Trophoblast cell (in vitro differentiated cells and primary cell): ENCODE measurements around the gene FGR.

ENCODE experiments used
- DNase-seq, 2 donors: peaks; one replicate each; pipeline ENCODE4 v3.0.0-alpha.2; 2016
- H2AFZ ChIP-seq: 2 replicates; pipeline ENCODE4 v1.6.1; 2013; ENCODE audit warnings: low read length, moderate library complexity, mild to moderate bottlenecking; ENCODE audit not compliant: insufficient read depth, poor library complexity
- H2AK5ac ChIP-seq: 2 replicates; pipeline ENCODE4 v1.6.1; 2013; ENCODE audit warnings: mild to moderate bottlenecking, low read length
- H2BK120ac ChIP-seq: 2 replicates; pipeline ENCODE4 v1.6.1; 2013; ENCODE audit warnings: low read length, mild to moderate bottlenecking, moderate library complexity; ENCODE audit not compliant: insufficient read depth, poor library complexity
- H2BK12ac ChIP-seq: 2 replicates; pipeline ENCODE4 v1.6.1; 2013; ENCODE audit warnings: mild to moderate bottlenecking, low read length, moderate library complexity
- H2BK5ac ChIP-seq: 2 replicates; pipeline ENCODE4 v1.6.1; 2013; ENCODE audit warnings: low read length, low read depth, moderate library complexity, mild to moderate bottlenecking; ENCODE audit not compliant: poor library complexity
- H3K14ac ChIP-seq: 2 replicates; pipeline ENCODE4 v1.6.1; 2013; ENCODE audit warnings: mild to moderate bottlenecking, low read length
- H3K18ac ChIP-seq: 2 replicates; pipeline ENCODE4 v1.6.1; 2013; ENCODE audit warnings: mild to moderate bottlenecking, low read length
- H3K23ac ChIP-seq: 2 replicates; pipeline ENCODE4 v1.6.1; 2013; ENCODE audit warnings: low read length
- H3K27ac ChIP-seq: 2 replicates; pipeline ENCODE4 v1.5.1; 2013; ENCODE audit warnings: low read depth, mild to moderate bottlenecking, inconsistent platforms, low read length, moderate library complexity
- H3K27me3 ChIP-seq: 2 replicates; pipeline ENCODE4 v1.6.1; 2013; ENCODE audit warnings: inconsistent platforms, mild to moderate bottlenecking, low read length, moderate library complexity; ENCODE audit not compliant: insufficient read depth
- H3K36me3 ChIP-seq, 2 experiments: 1 replicate in 1 of 2; 2 replicates in 1 of 2; pipeline ENCODE4 v1.6.1; 2013; ENCODE audit warnings: low read length in 2 of 2, mild to moderate bottlenecking in 2 of 2, moderate library complexity in 1 of 2; ENCODE audit not compliant: insufficient read depth in 2 of 2, control insufficient read depth in 1 of 2
- H3K4ac ChIP-seq: 2 replicates; pipeline ENCODE4 v1.6.1; 2013; ENCODE audit warnings: low read depth, mild to moderate bottlenecking, low read length, moderate library complexity
- H3K4me1 ChIP-seq, 2 experiments: 1 replicate in 1 of 2; 2 replicates in 1 of 2; pipeline ENCODE4 v1.6.1; 2013; ENCODE audit warnings: low read length in 2 of 2, mild to moderate bottlenecking in 2 of 2, moderate library complexity in 1 of 2; ENCODE audit not compliant: insufficient read depth in 2 of 2, control insufficient read depth in 1 of 2
- H3K4me2 ChIP-seq: 2 replicates; pipeline ENCODE4 v1.6.1; 2013; ENCODE audit warnings: inconsistent platforms, mild to moderate bottlenecking, low read length, moderate library complexity
- H3K4me3 ChIP-seq: 2 replicates; pipeline ENCODE4 v1.5.1; 2013; ENCODE audit warnings: mild to moderate bottlenecking, low read depth, low read length, inconsistent platforms
- H3K79me1 ChIP-seq: one replicate; pipeline ENCODE4 v1.6.1; 2013; ENCODE audit warnings: low read length
- H3K79me2 ChIP-seq: 2 replicates; pipeline ENCODE4 v1.6.1; 2013; ENCODE audit warnings: low read length, mild to moderate bottlenecking; ENCODE audit not compliant: control insufficient read depth, insufficient read depth, poor library complexity
- H3K9ac ChIP-seq: 2 replicates; pipeline ENCODE4 v1.6.1; 2013; ENCODE audit warnings: mild to moderate bottlenecking, low read length
- H3K9me3 ChIP-seq: 2 replicates; pipeline ENCODE4 v1.6.1; 2013; ENCODE audit warnings: low read depth, mild to moderate bottlenecking, control low read depth, inconsistent platforms, low read length; ENCODE audit not compliant: insufficient read depth
- H4K12ac ChIP-seq: 2 replicates; pipeline ENCODE4 v1.6.1; 2013; ENCODE audit warnings: low read depth, mild to moderate bottlenecking, low read length, moderate library complexity
- H4K8ac ChIP-seq: 2 replicates; pipeline ENCODE4 v1.6.1; 2013; ENCODE audit warnings: low read depth, mild to moderate bottlenecking, low read length, moderate library complexity
- H4K91ac ChIP-seq: one replicate; pipeline ENCODE4 v1.6.1; 2013; ENCODE audit warnings: low read depth, mild to moderate bottlenecking, low read length, moderate library complexity
- WGBS: extraction: QIAGEN DNeasy Blood & Tissue Kit; methylation state at CpG from one replicate; pipeline ENCODE4 v1.1.7; 2013; ENCODE audit warnings: missing lambda C conversion rate; ENCODE audit not compliant: insufficient read length, insufficient coverage; ENCODE audit errors: extremely low coverage; 5-methylcytosine and 5-hydroxymethylcytosine counted together

FGR gene

DNA sequence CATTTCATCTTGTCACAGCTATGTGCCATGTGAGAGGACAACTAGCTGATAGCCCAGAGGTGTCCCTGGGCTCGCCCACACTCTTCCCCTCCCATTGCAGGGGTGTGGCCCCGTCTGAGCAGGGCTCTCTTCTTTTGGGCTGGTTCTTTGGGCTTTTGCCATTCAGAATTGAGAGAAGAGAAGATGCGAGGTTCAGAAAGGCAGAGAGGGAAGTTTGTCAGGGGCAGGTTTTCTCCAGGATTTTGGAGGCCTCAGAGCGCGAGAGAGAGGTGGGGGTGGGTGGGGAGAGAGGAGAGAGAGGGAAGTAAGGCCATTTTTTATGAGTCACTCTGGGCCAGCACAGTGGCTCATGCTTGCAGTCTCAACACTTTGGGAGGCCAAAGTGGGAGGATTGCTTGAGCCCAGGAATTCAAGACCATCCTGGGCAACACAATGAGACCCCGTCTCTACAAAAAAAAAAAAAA, 31.8 kb upstream of the FGR start:
- no peak overlapping the region for H2BK5ac ChIP-seq
- H4K91ac ChIP-seq = no peak overlapping the region
- peaks cover 3 to 9% of the 10 kb centered on the region in 2 experiments for H3K4me1 ChIP-seq
- no peak overlapping the region for H3K4me3 ChIP-seq
- no peak overlapping the region for H4K12ac ChIP-seq
- no peak overlapping the region for H2BK120ac ChIP-seq
- no peaks in the 10 kb centered on the region for H3K79me2 ChIP-seq
- H3K14ac ChIP-seq = no peak overlapping the region
- no peak overlapping the region for H2BK12ac ChIP-seq
- no CpG with 5 or more reads among the region's 6 CpGs for WGBS
- H3K27me3 ChIP-seq = no peaks in the 10 kb centered on the region
- H3K79me1 ChIP-seq = peaks cover 4% of the 10 kb centered on the region
- H3K4ac ChIP-seq = no peak overlapping the region
- H4K8ac ChIP-seq = no peak overlapping the region
- no peak overlapping the region for H3K27ac ChIP-seq
- no peak overlapping the region for H3K9ac ChIP-seq
- DNase-seq = no peak
- peaks cover 0 to 3% of the 10 kb centered on the region in 2 experiments for H3K36me3 ChIP-seq
- H2AFZ ChIP-seq = no peak overlapping the region
- H3K18ac ChIP-seq = no peak overlapping the region
- no peak overlapping the region for H3K4me2 ChIP-seq
- no peak overlapping the region for H2AK5ac ChIP-seq
- H3K23ac ChIP-seq = no peak overlapping the region
- H3K9me3 ChIP-seq = peaks cover 2% of the 10 kb centered on the region

DNA sequence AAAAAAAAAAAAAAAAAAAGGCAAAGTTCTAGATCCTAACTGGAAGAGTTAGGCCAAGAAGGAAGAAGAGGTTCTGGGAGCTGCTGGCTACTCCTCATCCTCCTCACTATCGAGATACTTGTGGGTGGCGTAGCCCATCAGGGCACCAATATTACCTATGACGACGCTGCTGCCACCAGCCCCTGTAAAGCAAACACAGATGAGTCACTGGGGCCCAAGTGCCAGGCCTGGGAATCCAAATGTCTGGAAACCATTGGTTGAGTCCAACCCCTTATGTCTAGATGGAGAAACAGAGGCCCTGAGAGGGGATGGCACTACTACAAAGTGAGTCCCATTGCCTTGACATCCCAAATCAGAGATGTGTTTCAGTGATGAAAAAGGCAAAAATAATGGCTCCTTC, 31.3 kb upstream of the FGR start:
- H2BK12ac ChIP-seq = no peak overlapping the region
- H4K12ac ChIP-seq = no peak overlapping the region

DNA sequence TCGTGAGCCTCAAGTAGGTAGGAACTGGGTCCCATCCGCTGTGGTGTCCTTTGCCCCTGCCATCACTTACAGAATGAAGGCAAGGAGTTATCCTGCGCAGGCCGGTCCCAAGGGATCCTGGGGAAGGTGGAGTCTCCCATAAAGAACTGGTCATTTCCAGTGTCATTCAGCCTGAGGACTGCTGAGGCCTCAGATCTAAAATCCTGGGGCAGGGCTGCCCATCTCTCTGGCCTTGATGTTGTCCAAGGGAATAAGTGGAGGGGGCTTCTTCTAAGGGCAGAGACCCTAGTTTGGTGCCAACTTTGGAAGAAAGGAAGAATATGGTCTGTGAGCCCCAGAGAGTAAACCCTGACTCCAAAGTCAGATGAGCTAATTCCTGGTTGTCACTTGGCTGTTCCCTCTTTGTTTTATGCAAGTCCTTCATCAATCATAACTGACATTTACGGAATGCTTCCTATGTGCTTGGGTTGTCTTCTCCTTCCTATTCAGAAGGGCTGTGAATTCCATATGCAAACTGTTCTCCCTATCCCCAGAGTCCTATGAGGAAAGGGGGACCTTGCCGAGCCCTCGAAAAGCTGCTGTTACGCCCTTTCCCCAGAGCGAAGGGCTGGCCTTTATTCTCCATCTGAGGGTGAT, 30.1 kb upstream of the FGR start:
- H2BK5ac ChIP-seq = no peak overlapping the region
- no peak overlapping the region for H3K9ac ChIP-seq
- H3K79me2 ChIP-seq = no peaks in the 10 kb centered on the region
- no peak overlapping the region for H3K4me2 ChIP-seq
- peaks cover 4% of the 10 kb centered on the region for H3K79me1 ChIP-seq
- no peak overlapping the region for H3K27ac ChIP-seq
- no peak overlapping the region for H3K4me3 ChIP-seq
- H2AK5ac ChIP-seq = no peak overlapping the region
- no peak overlapping the region for H4K8ac ChIP-seq
- H4K12ac ChIP-seq = no peak overlapping the region
- no peak overlapping the region for H3K23ac ChIP-seq
- H4K91ac ChIP-seq = no peak overlapping the region
- peaks cover 3 to 7% of the 10 kb centered on the region in 2 experiments for H3K4me1 ChIP-seq
- H3K4ac ChIP-seq = no peak overlapping the region
- peak overlapping the region; percentile 31 for H2BK12ac ChIP-seq
- no peak for DNase-seq
- H2AFZ ChIP-seq = no peak overlapping the region
- H3K14ac ChIP-seq = no peak overlapping the region
- H3K27me3 ChIP-seq = no peaks in the 10 kb centered on the region
- peaks cover 0 to 3% of the 10 kb centered on the region in 2 experiments for H3K36me3 ChIP-seq
- H2BK120ac ChIP-seq = no peak overlapping the region
- peaks cover 2% of the 10 kb centered on the region for H3K9me3 ChIP-seq
- WGBS = no CpG with 5 or more reads among the region's 9 CpGs
- no peak overlapping the region for H3K18ac ChIP-seq

More for the DNA sequence above, 31.3 kb upstream of the FGR start:
- H3K9ac ChIP-seq = no peak overlapping the region
- no CpG with 5 or more reads among the region's 4 CpGs for WGBS
- H3K4me1 ChIP-seq = peaks cover 3 to 7% of the 10 kb centered on the region in 2 experiments
- H3K27me3 ChIP-seq = no peaks in the 10 kb centered on the region
- peaks cover 4% of the 10 kb centered on the region for H3K79me1 ChIP-seq
- no peak overlapping the region for H3K18ac ChIP-seq
- no peak overlapping the region for H3K4me3 ChIP-seq
- no peak overlapping the region for H4K8ac ChIP-seq
- no peak overlapping the region for H3K14ac ChIP-seq
- H3K23ac ChIP-seq = no peak overlapping the region
- peaks cover 2% of the 10 kb centered on the region for H3K9me3 ChIP-seq
- H2AFZ ChIP-seq = no peak overlapping the region
- no peak overlapping the region for H2BK120ac ChIP-seq
- H3K4me2 ChIP-seq = no peak overlapping the region
- H2BK5ac ChIP-seq = no peak overlapping the region
- H3K4ac ChIP-seq = no peak overlapping the region
- no peak overlapping the region for H2AK5ac ChIP-seq
- DNase-seq = no peak
- no peak overlapping the region for H3K27ac ChIP-seq
- H3K36me3 ChIP-seq = peaks cover 0 to 3% of the 10 kb centered on the region in 2 experiments
- H4K91ac ChIP-seq = no peak overlapping the region
- no peaks in the 10 kb centered on the region for H3K79me2 ChIP-seq

DNA sequence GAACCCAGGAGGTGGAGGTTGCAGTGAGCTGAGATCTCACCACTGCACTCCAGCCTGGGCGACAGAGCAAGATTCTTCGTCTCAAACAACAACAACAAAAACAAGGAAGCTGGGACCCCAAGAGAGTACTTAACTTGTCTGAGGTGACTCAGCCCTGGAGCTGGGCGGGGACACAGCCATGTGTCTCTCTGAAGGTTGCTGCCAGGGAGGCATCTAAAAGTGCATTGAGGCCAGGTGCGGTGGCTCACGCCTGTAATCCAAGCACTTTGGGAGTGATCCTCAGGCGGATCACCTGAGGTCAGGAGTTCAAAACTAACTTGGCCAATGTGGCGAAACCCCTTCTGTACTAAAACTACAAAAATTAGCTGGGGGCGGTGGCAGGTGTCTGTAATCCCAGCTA, 29.3 kb upstream of the FGR start:
- no peak overlapping the region for H4K91ac ChIP-seq
- H3K79me1 ChIP-seq = peaks cover 6% of the 10 kb centered on the region

More for the DNA sequence above, 29.3 kb upstream of the FGR start:
- Histone ChIP-seq H3K4me3 (no peak overlapping the region), H3K9me3 (peaks cover under 1% of the 10 kb centered on the region), H3K4me1 (peaks cover 5 to 9% of the 10 kb centered on the region in 2 experiments), H2BK12ac (no peak overlapping the region), H3K23ac (no peak overlapping the region), H2BK120ac (no peak overlapping the region), H3K27me3 (no peaks in the 10 kb centered on the region), H3K79me2 (peaks cover 2% of the 10 kb centered on the region), H4K8ac (no peak overlapping the region), H2BK5ac (no peak overlapping the region), H3K27ac (no peak overlapping the region), H3K4me2 (no peak overlapping the region), H3K36me3 (peaks cover 0 to 3% of the 10 kb centered on the region in 2 experiments), H3K18ac (no peak overlapping the region), H2AFZ (no peak overlapping the region), H3K9ac (no peak overlapping the region), H2AK5ac (no peak overlapping the region), H3K4ac (no peak overlapping the region), H3K14ac (no peak overlapping the region), H4K12ac (no peak overlapping the region)
- DNase-seq = peak in 1 of 2 donors; percentile 33
- WGBS = no CpG with 5 or more reads among the region's 8 CpGs
